GM21390 (cell line): ENCODE data around the gene SLC25A21.
"Not testable (repeated sequence)": the region's sequence is repeated elsewhere in the genome, so short reads cannot be mapped to it uniquely, and the experiment has no call there.

Experiments used
- ATAC-seq: cut with Tn5 transposase; IDR thresholded peaks from one replicate; pipeline ENCODE4 v1.9.1; 2021; ENCODE audit not compliant: unreplicated experiment

SLC25A21 gene

DNA sequence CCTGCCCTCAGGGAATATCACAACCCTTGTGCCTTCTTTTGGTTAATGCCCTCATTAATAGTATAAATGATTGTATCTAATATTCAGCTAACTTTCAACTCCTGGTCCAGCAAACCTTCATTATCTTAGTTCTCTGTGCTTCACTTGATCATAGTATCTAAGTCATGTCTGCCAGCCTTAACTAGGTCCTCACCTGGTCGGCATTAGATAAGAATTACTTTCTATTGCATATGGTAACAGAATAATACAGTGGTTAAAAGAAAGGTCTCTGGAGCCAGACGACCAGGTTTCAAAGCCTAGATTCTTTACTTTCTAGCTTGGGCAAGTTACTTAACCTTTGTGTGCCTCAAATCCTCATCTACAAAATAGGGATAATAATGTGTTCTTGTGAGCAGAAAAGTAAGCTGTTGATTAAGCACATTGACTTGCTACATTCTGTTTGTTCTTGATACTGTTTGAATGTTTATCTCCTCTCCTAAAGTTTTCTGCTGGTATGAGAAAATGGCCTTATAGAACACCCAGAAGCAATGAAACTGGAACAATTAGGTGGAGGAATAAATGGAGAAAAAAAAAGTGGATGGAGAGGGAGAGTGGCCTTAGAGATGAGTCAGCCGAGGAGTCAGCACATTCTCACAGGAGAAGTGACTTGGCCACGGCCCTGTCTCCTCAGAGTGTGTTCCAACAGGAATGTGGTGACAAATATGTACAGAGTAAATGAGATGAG, 176.1 kb downstream of the SLC25A21 start:
- no peak for ATAC-seq

GRCh38 chr14:36989806-36990205, 182.6 kb downstream of the SLC25A21 start:
- no peak for ATAC-seq

DNA sequence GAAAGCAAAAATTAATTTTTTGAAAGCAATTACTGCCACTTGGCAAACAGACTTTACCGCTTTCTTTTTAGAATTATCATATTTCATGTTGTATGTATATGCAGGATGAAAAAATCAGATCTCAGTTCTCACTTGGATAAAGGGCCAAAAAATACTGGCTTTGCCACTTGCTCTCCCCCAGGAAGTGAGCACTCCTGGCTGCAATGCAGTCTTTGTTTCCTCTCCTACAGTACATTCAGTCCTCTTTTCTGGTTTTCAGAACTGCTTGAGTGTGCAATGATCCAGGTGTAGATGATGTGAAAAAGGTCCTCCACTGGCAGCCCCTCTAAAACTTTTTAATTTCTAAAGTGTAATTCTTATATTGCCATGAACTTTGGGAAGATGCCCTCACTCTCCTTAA, 183.4 kb downstream of the SLC25A21 start:
- no peak for ATAC-seq

- no peak for ATAC-seq
Observed at GRCh38 chr14:36988568-36988967, 183.8 kb downstream of the SLC25A21 start.

GRCh38 chr14:36986407-36986806, 186.0 kb downstream of the SLC25A21 start:
- ATAC-seq, result no peak

GRCh38 chr14:36981832-36982529, 190.4 kb downstream of the SLC25A21 start:
- ATAC-seq, result no peak

GRCh38 chr14:36980413-36980812, 192.0 kb downstream of the SLC25A21 start:
- not testable (repeated sequence) for ATAC-seq

DNA sequence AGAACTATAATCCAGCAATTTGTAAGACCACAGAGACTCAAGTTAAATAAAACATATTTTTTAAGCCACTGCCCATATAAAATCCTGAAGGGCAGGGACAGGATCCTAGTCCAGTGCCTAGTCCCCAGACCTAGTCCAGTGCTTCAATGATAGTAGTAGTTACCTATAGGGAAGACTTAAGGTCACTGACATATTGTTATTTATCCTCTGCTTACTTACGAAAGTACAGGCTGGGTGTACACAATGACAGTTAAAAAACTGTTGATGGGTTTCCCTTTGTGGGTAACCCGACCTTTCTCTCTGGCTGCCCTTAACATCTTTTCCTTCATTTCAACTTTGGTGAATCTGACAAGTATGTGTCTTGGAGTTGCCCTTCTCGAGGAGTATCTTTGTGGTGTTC, 192.5 kb downstream of the SLC25A21 start:
- ATAC-seq, result no peak

DNA sequence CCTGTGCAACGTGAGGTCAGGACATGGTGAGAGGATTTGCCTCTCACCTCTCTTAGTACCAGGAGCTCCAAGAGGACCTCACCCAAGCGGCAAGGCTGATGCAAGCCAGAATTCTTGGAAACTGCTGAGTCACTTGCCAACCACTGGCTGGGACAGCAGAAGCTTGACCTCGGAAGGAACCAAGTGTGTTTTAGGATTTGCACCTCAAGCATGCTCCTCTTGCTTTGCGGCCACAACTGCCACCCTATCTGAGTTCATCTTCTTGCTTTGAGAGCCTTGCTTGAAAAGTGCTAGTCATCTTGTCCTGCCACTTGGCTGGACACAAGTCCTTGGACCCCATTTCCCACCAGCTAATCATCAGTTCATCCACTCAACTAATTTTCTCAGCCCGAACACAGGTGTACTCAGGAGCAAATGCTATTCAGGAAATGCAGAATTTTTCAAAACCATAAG, 195.8 kb downstream of the SLC25A21 start:
- no peak for ATAC-seq

DNA sequence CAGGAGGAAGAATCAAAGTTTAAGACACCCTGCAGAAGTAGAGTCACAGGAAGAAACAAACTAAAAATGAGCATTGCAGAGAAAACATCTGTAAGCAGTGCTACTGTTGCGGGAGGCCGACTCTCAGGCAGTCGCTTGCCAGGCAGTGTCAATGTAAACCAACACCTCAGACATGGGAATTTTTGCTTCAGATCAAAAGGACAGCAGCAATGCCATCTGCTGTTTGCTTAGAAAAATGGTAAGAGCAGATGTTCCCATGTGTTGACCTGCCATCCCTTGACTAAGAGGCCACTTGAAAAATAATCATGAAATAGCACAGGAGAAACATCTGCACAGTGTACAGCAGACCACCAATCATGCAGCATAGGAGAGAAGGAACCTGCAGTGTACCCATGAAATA, 196.6 kb downstream of the SLC25A21 start:
- ATAC-seq, result no peak

DNA sequence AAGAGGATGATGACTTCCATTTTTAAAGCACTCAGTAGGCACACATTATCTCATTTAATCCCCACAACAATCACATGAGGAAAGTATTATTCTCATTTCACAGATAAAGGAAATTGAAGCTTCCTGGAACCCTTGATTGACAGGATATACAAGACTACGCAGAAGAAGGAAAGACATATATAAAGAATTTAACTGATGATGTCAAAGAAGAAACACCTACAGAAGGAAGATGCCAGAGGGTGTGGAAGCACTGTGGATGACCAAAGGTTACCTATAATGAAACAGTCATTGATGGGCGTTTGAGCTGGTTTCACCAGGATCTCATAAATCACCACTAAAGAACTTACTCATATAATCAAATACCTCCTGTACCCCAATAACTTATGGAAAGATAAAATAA, 197.4 kb downstream of the SLC25A21 start:
- ATAC-seq, result no peak

GRCh38 chr14:36973806-36974442, 198.5 kb downstream of the SLC25A21 start:
- no peak for ATAC-seq

DNA sequence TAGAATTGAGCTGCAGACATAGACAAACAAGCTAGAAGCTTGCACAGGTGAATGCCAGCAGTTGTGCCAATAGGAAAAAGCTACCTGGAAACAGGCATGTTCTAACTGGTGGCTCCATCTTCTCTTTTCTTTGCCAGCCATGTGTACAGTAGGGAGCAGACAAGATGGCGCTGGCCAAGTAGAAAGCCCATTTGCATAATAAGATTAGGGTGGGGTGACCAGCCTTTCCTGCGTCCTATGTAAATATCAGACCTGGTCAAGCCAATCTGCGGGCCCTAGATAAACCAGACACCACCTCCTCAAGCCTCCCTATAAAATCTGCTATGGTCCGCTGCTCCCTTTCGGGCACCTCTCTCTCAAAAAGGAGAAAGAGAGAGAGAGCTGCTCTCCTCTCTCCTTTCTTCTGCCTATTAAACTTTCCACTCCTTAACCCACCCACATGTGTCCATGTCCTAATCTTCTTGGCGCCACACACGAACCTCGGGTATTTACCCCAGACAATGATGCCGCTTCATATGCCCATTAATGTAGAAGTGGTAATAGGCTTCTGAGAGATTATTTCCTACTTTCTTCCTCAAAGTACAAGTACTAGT, 201.0 kb downstream of the SLC25A21 start:
- ATAC-seq, result no peak

DNA sequence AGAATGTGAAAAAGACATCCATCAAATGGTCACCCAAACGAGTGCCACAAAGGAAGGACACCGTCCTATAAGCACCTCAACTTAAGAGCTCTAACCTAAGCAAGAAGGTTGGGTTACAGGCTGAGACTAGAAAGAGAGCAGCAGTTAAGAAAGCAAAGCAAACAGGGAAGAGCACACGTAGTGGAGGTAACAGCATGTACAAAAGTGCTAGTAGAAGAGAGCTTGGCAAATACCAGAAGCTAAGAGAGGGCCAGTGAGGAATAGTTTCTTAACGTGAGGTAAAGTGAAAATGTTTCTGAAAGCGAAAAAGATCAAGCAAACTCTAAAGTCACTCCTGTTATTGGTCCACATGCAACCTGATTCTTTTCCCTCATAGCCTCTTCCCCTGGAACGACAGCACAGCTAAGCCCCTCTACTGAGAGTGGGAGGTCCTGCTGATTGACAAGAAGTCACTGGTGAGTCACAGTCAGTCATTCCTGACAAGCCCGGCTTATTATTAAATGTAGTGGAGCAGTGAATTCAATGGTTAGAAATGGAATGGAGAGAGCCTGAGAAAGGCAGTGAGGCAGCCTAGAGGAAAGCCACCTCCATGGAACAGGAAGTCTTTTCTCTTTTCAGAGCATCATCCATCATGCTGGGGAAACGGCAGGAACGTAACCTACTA, 204.4 kb downstream of the SLC25A21 start:
- no peak for ATAC-seq

- no peak for ATAC-seq
Observed at GRCh38 chr14:36955967-36956366, 216.4 kb downstream of the SLC25A21 start.

DNA sequence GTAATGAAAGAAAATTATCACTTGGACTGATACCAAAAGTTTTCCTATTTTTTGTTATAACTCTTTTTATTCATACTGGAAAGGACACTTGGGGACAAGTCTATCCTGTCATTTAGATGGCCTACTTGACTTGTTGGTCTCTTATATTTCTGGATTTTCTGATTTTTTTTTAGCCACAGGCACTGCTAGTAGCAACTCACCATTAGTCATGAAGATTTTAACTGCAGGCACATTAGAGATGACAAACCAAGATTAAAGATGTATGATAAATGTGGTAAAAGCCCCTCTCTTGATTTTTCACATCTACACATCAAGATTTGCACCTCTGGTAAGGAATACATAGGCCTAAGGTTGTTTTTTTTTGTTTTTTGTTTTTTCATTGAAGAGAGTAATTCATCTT, 217.0 kb downstream of the SLC25A21 start:
- ATAC-seq, result no peak

GRCh38 chr14:36952689-36953088, 219.7 kb downstream of the SLC25A21 start:
- no peak for ATAC-seq

- no peak for ATAC-seq
Observed at GRCh38 chr14:36951380-36951911, 221.0 kb downstream of the SLC25A21 start.

- no peak for ATAC-seq
Observed at GRCh38 chr14:36950812-36951211, 221.6 kb downstream of the SLC25A21 start.

DNA sequence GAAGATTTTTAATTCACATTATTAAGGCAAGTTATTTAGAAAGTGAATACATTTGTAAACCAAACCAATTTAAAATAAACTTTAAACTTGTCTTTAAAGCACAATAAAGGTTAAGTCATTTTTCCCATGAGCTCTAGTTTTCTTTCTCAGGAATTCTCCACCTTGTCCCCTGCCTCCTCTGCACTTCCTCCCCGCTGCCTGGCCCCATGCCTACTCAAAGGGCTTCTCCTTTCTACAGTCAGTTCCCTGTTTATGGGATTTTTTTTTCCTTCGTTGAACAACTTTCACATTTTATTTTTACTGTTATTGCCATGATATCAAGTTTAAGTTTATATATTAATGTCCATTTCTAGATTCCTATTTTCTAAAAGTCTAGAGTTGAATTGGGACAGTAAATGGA, 223.0 kb downstream of the SLC25A21 start:
- no peak for ATAC-seq
